ENCODE data around the gene ATP8A1.
A peak's percentile ranks its signal among the peaks of the same experiment; 100 is the strongest.
"Not testable (repeated sequence)": the region's sequence is repeated elsewhere in the genome, so short reads cannot be mapped to it uniquely, and the experiment has no call there.

ATP8A1 gene

DNA sequence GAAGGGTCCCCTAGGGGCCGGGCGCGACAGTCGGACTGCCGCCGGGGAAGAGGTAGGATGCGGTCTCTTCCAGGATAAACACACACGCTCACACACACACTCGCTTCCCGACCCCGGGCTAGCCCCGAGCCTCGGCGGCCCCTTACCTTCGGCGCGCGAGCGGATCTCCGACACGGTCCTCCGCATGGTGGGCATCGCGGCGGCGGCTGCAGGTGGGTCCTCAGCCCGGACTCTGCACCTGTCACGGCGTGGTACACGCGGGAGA is 294 bp downstream of the ATP8A1 start:
- DNase-seq (ENCODE audit: low read depth), result no peak

DNA sequence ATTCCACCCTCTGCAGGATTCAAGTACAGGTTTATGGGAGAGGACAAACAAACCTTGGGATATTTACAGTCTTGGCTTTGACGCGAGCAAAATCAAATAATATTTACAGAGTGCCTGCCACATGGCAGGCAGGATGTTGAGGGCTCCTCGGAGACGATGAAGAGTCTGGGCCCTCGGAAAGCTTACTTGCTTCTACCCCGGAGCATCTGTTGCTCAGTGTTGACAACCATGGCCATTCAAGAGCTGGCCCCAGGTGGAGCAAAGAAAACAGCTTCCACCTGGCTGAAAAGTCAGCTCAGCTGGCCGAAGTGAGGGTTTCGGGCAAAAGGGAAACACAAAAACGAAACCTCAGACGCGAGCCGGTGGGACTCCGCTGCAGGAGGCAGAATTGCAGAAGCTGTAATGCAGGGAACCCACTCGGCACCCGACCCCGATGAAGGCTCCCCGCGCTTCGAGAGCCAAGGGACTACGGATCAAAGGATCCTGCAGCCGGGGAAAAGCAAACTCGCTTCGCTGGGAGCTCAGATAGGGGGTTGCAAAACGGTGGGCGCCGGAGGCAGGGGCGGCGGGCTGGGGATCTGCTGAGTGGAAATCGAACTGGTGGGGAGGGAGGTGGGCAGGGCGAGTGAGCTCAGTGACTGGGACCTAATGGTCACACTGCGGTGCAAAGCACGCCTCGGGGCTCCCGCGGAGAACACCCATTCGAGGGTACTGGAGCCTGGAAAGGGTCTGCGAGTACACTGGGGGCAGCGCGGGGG is 805 bp downstream of the ATP8A1 start:
- DNase-seq (ENCODE audit: low read depth), result no peak
- TF ChIP-seq, protein P1, sequence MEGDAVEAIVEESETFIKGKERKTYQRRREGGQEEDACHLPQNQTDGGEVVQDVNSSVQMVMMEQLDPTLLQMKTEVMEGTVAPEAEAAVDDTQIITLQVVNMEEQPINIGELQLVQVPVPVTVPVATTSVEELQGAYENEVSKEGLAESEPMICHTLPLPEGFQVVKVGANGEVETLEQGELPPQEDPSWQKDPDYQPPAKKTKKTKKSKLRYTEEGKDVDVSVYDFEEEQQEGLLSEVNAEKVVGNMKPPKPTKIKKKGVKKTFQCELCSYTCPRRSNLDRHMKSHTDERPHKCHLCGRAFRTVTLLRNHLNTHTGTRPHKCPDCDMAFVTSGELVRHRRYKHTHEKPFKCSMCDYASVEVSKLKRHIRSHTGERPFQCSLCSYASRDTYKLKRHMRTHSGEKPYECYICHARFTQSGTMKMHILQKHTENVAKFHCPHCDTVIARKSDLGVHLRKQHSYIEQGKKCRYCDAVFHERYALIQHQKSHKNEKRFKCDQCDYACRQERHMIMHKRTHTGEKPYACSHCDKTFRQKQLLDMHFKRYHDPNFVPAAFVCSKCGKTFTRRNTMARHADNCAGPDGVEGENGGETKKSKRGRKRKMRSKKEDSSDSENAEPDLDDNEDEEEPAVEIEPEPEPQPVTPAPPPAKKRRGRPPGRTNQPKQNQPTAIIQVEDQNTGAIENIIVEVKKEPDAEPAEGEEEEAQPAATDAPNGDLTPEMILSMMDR (IDR thresholded peaks at IDR 0.05; ENCODE audit: control insufficient read depth, insufficient read depth, low read depth, low read length, missing control alignments), result no peak
- H3K4me3 ChIP-seq (ENCODE audit: control insufficient read depth, low read depth, low read length), result peak overlapping the region; percentile 57

More for the DNA sequence above, 294 bp downstream of the ATP8A1 start:
- TF ChIP-seq, protein P1 (IDR thresholded peaks at IDR 0.05; ENCODE audit: control insufficient read depth, insufficient read depth, low read depth, low read length, missing control alignments), result no peak
- H3K4me3 ChIP-seq (ENCODE audit: control insufficient read depth, low read depth, low read length), result peak overlapping the region; percentile 57

DNA sequence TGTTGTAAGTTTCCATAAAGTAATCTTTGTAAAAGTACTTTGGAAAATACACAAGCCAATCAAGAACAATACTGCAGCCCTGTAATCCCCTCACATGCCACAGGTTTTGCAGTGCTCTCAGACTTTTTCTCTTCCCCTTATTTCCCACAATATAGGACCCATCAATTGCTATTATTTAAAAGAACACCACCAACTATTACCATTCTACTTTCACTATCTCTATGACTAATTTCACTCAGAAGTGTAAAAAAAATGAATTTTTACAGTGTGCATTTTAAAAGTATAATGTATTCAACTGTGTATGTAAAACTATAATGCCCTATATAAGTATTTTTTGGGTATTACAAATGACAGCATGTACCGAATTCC is 1.7 kb downstream of the ATP8A1 start:
- TF ChIP-seq, protein P1 (IDR thresholded peaks at IDR 0.05; ENCODE audit: control insufficient read depth, insufficient read depth, low read depth, low read length, missing control alignments), result no peak
- no peak overlapping the region for H3K4me3 ChIP-seq (ENCODE audit: control insufficient read depth, low read depth, low read length)
- no peak for DNase-seq (ENCODE audit: low read depth)

DNA sequence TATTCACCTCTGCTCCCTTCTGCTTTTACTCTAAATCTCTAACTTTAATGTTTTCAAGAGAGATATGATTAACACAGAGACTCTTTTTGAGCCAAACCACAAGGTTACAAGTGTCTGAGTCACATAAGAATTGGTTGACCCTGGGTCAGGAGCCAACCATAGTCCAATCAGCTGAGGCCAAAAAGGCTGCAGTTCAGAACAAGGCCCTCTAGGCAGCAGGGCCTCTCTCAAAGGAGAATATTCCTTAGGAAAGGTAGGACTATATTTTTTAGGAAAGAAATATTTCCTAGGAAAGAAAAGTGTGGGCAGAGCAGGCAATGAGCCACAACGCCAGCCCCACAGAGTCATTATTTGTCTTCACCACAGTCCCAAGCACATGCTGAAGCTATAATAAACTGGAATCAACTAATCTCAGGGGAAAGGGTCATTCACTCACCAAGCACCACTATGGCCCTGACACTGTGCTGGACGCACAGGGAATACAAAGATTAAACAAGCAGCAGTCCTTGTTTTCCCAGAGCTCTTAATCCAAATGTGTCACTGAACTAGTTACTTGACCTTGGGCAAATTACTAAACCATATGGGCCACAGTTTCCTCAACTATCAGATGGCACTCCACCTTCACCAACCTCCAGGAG is 2.2 kb downstream of the ATP8A1 start:
- H3K4me3 ChIP-seq (ENCODE audit: control insufficient read depth, low read depth, low read length), result no peak overlapping the region
- TF ChIP-seq, protein P1 (IDR thresholded peaks at IDR 0.05; ENCODE audit: control insufficient read depth, insufficient read depth, low read depth, low read length, missing control alignments), result no peak
- no peak for DNase-seq (ENCODE audit: low read depth)

DNA sequence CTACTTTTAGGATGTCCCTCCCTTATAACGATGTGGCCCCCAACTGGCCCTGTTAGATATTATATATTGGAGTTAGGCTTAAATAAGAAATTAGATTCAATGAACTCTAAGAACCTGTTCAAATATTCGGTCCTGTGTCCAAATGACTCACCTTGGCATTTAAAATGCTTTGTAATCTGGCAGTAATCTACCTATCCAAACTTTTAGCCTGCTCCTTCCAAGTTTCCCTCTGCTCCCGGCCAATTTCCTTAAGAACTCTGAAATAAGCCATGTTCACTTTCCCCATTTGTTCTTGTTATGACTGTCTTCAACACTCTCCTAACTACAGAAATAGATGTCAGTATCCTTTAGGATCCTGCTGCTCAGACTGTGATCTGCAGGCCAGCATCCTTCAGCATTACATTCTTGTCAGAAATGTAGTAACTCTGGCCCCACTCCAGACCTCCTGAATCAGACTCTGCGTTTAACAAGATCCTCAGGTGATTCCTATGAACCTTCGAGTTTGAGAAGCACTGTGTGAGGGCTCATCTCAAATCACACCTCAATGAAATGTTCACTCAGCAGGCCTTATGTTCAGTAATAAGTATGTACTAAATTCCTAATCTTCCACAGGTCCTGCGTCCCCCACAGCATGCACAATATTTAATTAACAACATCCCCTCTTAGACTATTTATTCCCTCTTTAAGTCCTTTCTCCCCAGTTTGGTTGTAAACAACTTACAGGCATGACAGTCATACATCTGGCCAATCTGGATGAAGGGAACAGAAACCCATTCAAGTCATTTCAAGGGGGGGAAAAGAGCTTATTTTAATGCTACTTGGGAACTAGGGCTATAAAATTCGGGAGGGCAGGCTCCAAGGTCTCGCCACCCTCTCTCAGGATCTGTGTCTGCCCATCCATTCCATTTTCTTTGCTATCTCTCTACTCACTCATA is 3.0 kb downstream of the ATP8A1 start:
- H3K4me3 ChIP-seq (ENCODE audit: control insufficient read depth, low read depth, low read length), result no peak overlapping the region
- no peak for DNase-seq (ENCODE audit: low read depth)
- TF ChIP-seq, protein P1 (IDR thresholded peaks at IDR 0.05; ENCODE audit: control insufficient read depth, insufficient read depth, low read depth, low read length, missing control alignments), result no peak

DNA sequence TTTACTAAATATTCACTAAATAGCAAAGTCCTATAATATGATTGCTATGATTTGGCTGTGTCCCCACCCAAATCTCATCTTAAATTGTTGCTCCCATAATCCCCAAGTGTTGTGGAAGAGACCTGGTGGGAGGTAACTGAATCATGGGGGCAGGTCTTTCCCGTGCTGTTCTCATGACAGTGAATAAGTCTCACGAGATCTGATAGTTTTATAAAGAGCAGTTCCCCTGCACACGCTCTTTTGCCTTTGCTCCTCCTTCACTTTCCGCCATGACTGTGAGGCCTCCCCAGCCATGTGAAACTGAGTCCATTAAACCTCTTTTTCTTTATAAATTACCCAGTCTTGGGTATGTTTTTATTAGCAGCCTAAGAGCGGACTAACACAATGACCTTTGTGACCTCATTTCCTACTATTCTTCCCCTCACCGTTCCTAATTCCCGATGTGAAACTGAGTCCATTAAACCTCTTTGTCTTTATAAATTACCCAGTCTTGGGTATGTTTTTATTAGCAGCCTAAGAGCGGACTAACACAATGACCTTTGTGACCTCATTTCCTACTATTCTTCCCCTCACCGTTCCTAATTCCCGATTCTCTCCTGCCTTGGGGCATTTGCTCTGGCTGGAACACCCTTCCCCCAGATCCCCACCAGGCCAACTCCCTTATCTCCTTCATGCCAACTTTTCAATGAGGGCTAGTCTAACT is 4.2 kb downstream of the ATP8A1 start:
- not testable (repeated sequence) for H3K4me3 ChIP-seq (ENCODE audit: control insufficient read depth, low read depth, low read length)

More for the DNA sequence above, 4.2 kb downstream of the ATP8A1 start:
- DNase-seq (ENCODE audit: low read depth), result not testable (repeated sequence)

All from AG09309 (cell line).